G401.6 (cell line): ENCODE data around the gene SCOC.

Experiments used
- FAIRE-seq: peaks from 2 replicates; lab custom pipeline; 2012; peaks lifted over from hg19 to GRCh38; lab: Jason Lieb, UNC

Gene SCOC

DNA sequence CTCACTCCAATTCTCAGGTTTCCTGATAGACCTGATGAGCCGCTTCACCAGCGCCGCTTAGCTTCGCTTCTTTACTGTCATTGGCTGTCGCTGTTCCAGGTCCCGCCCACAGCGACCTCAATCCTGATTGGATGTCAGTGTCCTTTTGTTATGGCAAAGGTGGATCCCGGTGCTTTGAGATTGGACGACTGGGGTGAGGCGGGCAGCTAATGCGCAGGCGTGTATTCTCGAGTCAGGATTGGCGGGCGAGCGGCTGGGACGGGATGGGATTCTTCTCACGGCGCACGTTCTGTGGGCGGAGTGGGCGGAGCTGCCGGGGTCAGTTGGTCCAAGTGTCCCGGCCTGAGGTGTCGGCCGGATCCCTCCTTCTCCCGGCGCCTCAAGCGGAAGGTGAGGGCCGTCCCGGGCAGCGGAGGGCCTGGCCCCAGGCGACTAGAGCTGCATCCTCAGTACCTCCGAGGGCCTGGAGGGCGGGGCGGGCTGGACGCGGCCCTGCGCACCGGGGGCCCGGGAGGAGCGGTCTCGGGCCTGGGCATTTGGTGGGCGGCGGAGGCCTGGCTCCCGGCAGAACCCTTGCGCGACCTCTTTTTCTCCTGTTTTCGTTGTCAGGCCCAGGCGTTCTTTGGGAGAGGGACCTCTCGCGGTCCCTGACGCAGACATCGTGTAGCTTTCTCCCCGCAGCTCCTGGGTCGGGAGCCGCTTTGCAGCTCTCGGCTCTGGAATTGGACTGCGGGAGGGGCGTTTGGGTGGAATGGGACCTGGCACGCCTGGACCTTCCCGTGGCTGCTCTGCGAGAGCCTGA, at the start of gene SCOC:
TSS of gene SCOC (plus strand) at position 319 of the 802 bp plus-strand sequence. CDS start 5,525 bp downstream, outside the sequence.
- FAIRE-seq, result peak; percentile 100

- no peak for FAIRE-seq
These were observed 47.0 kb upstream of the SCOC start for GRCh38 chr4:140326395-140326993.

GRCh38 chr4:140330311-140330900, 43.0 kb upstream of the SCOC start:
- peak; percentile 75 for FAIRE-seq

DNA sequence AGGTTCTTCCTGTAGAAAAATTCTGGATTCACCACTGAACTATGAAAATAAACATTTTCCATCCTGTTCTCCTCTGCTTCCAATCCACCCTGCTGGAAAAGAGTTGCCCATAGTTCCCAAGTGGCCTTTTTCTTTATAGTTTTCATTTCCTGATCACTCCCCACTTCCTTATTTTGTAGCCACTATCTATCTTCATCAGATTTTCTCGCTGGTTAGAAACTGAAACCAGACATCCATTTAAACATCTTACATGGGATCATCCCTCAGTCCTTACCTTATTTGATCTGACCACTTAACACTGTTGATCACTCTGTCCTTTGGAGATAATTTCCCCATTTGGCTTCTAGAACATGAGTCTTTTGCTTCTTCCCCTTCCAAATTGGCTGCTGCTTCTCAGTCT, 42.2 kb upstream of the SCOC start:
- no peak for FAIRE-seq

GRCh38 chr4:140331876-140332275, 41.6 kb upstream of the SCOC start:
- FAIRE-seq, result no peak

- no peak for FAIRE-seq
These were observed 40.7 kb upstream of the SCOC start for GRCh38 chr4:140332734-140333133.

- FAIRE-seq, result no peak
These were observed 39.9 kb upstream of the SCOC start for GRCh38 chr4:140333523-140333922.

GRCh38 chr4:140335076-140335475, 38.4 kb upstream of the SCOC start:
- FAIRE-seq, result no peak

GRCh38 chr4:140336730-140337129, 36.7 kb upstream of the SCOC start:
- FAIRE-seq, result no peak

DNA sequence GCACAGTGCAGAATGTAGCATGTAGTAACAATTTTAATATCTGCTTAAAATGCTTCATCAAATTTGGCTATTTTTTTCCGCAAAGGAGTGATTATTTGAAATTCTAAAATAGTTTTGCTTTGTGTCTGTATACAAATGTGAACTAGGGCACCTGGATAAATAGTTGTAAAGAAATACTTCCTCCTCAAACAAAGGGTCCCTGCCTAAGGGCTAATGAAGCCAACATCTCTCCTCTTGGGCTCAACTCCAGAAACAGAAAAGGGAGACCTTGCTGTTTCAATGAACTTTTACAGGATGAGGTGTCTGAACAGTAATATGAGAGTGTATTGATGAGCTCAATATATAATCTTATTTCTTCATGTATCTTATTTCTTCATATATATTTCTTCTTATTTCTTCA, 30.8 kb upstream of the SCOC start:
- FAIRE-seq, result no peak

GRCh38 chr4:140343303-140343702, 30.1 kb upstream of the SCOC start:
- no peak for FAIRE-seq

- FAIRE-seq, result no peak
These were observed 29.3 kb upstream of the SCOC start for GRCh38 chr4:140344101-140344500.

DNA sequence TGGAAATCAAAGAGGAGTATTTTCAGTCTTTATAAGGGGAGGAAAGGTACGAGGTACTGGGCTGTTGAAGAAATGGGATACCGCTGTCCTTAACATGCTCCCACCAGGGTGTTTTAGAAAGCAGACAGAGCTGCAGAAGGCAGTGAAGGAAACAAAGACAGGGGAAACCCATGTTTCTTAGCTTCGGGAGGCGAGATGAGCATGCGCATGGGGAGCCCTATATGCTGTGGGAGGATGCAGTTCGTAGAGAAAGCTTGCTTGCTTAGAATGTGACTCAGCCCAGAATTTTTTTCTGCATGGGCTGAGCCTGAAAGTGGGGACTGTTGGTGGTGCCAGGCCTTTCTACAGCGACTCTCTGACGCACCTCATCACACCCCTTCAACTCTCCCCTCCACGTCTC, 28.8 kb upstream of the SCOC start:
- no peak for FAIRE-seq

DNA sequence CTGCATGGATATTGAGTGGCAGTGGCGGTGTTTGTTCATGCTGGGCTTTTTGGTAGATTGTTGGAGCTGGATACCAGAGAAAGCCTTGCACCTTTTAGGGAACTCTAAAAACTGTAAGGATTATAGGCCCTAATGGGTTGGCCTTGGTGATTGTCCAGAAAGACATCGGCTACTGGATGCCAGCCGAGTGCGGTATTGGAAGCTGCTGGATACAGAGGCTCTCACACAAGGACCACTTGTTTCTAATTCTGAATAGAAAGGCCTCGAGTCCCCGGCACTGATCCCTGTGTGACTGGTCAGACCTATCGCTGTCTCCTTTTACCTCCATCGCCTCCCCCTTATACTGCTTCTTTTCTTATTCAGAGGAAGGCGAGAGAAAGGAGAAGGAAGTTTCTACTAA, 27.3 kb upstream of the SCOC start:
- FAIRE-seq, result no peak

DNA sequence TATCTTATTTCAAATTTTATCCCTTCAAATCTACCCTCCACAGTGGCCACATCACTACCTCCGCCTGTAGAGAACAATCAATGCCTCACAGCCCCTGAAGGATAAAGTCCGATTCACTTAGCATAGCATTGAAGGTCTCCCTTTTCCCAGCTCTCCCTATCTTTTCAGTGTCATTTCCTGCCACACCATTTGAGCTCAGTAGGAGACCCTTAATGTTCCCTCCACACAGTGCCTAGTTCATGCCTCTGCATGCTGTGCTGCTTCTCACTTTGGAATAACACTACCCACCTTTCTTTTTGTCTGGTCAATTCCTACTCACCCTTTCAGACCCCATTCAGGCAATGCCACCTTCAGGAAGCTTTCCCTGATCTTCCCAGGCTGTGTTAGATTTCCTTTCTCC, 23.6 kb upstream of the SCOC start:
- no peak for FAIRE-seq

DNA sequence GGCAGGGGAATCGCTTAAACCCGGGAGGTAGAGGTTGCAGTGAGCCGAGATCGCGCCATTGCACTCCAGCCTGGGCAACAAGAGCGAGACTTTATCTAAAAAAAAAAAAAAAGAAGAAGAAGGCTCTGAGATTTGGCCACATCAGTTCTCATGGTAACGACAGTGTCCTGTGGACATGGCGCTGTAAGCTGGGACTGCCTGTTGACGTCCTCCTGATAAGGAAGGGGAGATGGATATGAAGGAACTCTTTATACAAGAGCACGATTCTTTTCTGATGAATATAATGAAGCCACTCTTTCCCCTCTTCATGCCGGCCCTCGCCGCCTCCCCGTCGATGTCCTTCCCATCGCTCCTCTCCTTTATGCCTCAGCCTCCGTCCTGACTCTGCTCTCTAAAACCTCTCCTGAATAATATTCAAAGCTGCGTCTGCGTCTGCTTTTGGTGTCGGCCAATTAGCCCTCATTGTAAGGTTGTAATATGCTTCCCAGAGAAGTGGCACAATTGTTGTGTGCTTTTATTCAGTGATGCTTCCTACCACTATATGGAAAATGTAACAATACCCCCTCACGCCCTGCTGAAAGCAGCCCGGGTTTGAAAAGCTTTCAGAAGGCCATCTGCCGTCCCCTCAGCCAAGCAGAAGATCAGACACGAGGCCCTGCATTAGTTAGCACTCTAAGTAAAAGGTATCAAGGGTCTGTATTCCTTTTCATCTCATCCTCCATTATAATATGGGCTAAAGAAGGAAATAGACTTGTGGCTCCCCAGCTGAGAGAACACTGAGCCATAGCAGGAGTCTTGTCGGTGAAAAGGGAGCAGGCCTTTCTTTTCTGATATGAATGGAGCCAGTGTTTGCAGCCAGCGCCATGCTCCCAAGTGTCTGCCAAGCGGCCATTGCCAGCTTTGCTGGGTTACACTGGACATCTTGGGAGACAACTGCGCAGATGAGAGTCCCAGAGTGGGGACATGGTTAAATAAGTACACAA, 22.1 kb upstream of the SCOC start:
- FAIRE-seq, result no peak

DNA sequence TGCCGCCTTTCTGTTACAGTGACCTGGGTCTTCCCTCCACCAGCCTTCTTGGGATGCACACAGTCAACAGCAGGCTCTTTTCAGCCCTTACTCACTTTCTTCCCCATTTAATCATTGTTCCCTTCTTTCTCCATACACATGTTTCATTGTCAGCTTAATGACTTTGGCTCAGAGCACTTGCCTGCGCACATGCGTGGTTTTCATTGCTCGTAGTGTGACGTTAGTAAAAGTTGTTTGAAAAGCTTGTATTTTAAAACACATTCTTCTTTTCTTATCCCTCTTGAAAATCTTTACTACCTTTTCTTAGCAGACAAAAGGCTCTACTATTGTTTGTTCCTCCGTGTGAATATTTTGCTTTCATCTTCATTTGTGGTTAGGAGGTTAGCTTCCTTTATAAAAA, 19.7 kb upstream of the SCOC start:
- FAIRE-seq, result no peak

DNA sequence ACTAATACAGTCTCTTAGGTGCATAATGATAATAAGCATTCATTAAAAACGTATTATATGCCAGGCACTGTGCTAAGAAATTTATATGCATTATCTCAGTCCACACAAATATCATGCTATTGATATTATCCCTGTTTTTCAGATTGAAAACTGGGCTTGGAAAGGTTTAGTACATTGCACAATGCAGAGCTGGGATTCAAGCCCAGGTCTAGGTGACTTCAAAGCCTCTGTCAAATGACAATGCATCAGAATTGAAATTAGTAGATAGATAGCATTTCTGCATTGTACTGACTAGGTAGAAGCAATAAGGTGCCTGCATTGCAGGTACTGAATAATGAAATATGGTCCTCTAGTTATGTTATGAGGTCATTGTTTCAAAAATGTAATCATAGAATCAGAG, 18.2 kb upstream of the SCOC start:
- no peak for FAIRE-seq

DNA sequence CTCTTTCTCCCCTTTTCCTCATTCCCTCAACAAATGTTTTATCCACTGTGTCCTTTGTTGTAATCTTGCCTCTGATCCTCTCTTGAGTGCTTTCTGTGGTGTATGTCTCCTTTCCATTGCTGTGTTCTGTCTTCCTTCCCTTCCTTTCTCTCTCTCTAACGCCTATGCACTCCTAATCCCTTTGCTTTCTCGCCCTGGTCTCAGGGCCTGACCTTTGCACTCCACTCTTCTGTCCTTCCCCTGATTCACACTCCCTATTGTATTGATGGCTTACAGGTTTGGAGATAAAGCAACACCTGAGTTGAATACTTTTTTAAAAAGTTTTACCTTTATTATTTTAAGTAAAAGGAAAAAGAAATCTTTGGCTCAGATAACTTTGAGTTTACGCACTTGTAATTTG, 15.6 kb upstream of the SCOC start:
- FAIRE-seq, result no peak

DNA sequence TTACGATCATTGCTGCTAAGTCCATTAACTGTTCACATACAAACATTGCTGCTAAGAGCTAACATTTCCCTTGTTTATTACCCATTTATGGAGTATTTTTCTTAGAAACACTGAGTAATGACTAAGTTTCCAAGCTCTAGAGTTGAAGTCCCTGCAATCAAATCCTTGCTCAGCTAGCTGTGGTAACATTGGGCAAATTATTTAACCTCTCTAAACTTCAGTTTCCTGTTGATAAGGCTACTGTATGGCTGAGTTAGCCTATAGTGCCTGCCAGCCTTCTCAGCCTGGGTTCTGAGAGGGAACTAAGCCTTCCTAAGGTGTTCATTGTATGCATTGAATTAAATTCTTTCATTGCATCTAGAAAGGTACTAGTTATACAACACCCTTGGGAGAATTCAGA, 15.2 kb upstream of the SCOC start:
- FAIRE-seq, result no peak

DNA sequence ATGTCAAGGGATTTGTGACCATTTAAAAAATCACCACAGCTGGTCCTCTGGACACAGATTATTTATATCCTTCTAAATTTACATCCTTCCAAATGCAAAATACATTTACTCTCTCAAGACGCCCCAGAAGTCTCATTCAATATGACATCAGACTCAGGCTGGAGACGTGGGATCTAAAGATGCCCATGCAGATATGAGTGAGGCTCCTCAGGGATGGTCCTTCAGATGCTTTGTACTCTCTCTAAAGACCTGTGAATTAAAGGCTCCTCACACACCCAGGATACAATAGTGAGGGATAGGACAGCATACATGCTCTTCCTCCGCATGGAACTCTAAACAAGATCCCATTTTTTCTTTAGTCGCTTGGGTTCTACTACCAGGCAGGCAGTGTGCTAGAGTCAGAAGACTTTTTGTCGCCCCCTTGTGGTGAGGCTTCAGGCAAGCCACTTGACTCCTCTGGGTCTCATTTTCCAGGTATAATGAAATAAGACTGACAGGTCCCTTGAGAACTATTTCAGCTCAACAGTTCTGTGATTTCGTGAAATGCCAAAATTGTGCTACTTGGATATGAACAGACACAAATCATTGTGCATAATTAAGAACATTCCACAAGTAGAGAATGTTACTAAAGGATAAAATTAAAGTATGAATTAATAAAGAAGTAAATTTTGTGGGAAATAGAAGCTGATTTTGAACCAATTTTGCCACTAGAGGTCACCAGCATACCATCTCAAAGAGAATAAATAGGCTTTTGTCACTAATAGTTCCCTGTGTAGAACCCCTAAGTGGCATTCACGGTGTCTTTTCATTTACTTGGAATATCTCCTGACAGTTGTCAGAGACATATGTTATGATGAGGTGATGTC, 13.7 kb upstream of the SCOC start:
- peak; percentile 88 for FAIRE-seq
